Smooth muscle cell (in vitro differentiated cells): ENCODE data around the gene ERAS. TPM values are rescaled to one million over a fixed set of nuclear protein-coding genes. Genes with fewer than 3 reads are reported as not detected.
"Not testable (repeated sequence)": the region's sequence is repeated elsewhere in the genome, so short reads cannot be mapped to it uniquely, and the experiment has no call there.

Experiments
- DNase-seq: peaks from one replicate; lab custom pipeline; 2025; ENCODE audit not compliant: unreplicated experiment; lab: John Stamatoyannopoulos, UW
- H2AFZ ChIP-seq: fragments of 200-600 bp; sonication (generic); 2 replicates; pipeline ENCODE4 v1.6.0; 2016; ENCODE audit warnings: antibody characterized with exemption, low read depth, mild to moderate bottlenecking
- H3F3A ChIP-seq: fragments of 200-600 bp; sonication (generic); 2 replicates; pipeline ENCODE4 v1.6.0; 2017; ENCODE audit warnings: antibody characterized with exemption, low read depth
- H3K27ac ChIP-seq: fragments of 200-600 bp; sonication (generic); 2 replicates; pipeline ENCODE4 v1.5.1; 2016; ENCODE audit warnings: low read depth, mild to moderate bottlenecking
- H3K27me3 ChIP-seq: fragments of 200-600 bp; sonication (generic); 2 replicates; pipeline ENCODE4 v1.6.1; 2016; ENCODE audit warnings: low read depth, mild to moderate bottlenecking
- H3K36me3 ChIP-seq: fragments of 200-600 bp; sonication (generic); 2 replicates; pipeline ENCODE4 v1.5.1; 2016; ENCODE audit warnings: low read depth
- H3K4me1 ChIP-seq: fragments of 200-600 bp; sonication (generic); 2 replicates; pipeline ENCODE4 v1.5.1; 2016; ENCODE audit warnings: low read depth
- H3K4me2 ChIP-seq: fragments of 200-600 bp; sonication (generic); 2 replicates; pipeline ENCODE4 v1.6.0; 2016; ENCODE audit warnings: mild to moderate bottlenecking
- H3K4me3 ChIP-seq: fragments of 200-600 bp; sonication (generic); 2 replicates; pipeline ENCODE4 v1.5.1; 2016; ENCODE audit warnings: mild to moderate bottlenecking
- H3K79me2 ChIP-seq: fragments of 200-600 bp; sonication (generic); 2 replicates; pipeline ENCODE4 v1.6.0; 2016; ENCODE audit warnings: low read depth, mild to moderate bottlenecking
- H3K9ac ChIP-seq: fragments of 200-600 bp; sonication (generic); 2 replicates; pipeline ENCODE4 v1.6.0; 2016; ENCODE audit warnings: low read depth
- H3K9me3 ChIP-seq: fragments of 200-600 bp; sonication (generic); replicated peaks from 2 replicates; pipeline ENCODE4 v1.5.1; 2016; ENCODE audit warnings: low read depth
- H4K20me1 ChIP-seq: fragments of 200-600 bp; sonication (generic); 2 replicates; pipeline ENCODE4 v1.6.0; 2016; ENCODE audit warnings: low read depth
- CTCF ChIP-seq: fragments of 200-600 bp; sonication (generic); IDR thresholded peaks from 2 replicates; pipeline ENCODE4 v1.5.1; 2017; ENCODE audit warnings: borderline replicate concordance, mild to moderate bottlenecking, antibody characterized with exemption; ENCODE audit not compliant: insufficient read depth, poor library complexity, severe bottlenecking
- WGBS: methylation state at CpG from one replicate; pipeline ENCODE4 v1.1.7; 2016; ENCODE audit warnings: low lambda C conversion rate; 5-methylcytosine and 5-hydroxymethylcytosine counted together
- polyA plus RNA-seq: library from polyadenylated mRNA; unstranded; fragments of >200 nt; fragmentation: Nextera tagmentation; extraction: Ambion mirVana; gene quantifications from 2 replicates; pipeline ENCODE4 v1.2.1, GENCODE V29; 2016
- total RNA-seq: library from RNA; depleted of rRNA; stranded (reverse); fragments of >200 nt; gene quantifications from 2 replicates; pipeline ENCODE4 v1.2.3, GENCODE V29; 2014

The ERAS gene
- total and polyA plus RNA-seq, 2 experiments from 2014 or later, result not detected

GRCh38 chrX:48815266-48815665, 11.0 kb upstream of the ERAS start:
- Histone ChIP-seq H4K20me1 (no peaks in the 10 kb centered on the region), H3K9me3 (no peaks in the 10 kb centered on the region), H3K27me3 (no peaks in the 10 kb centered on the region), H3K79me2 (no peaks in the 10 kb centered on the region), H3K36me3 (no peaks in the 10 kb centered on the region), H2AFZ (no peak overlapping the region), H3F3A (no peaks in the 10 kb centered on the region), H3K27ac (no peak overlapping the region), H3K4me3 (no peak overlapping the region), H3K4me2 (no peak overlapping the region), H3K9ac (no peak overlapping the region), H3K4me1 (no peaks in the 10 kb centered on the region)
- TF ChIP-seq CTCF, result no peak
- DNase-seq, result no peak
- WGBS, result 90% methylated on average over 8 of the region's 8 CpGs

- H2AFZ ChIP-seq, result no peak overlapping the region
- no peak overlapping the region for H3K9ac ChIP-seq
- H3K4me2 ChIP-seq, result no peak overlapping the region
- no peaks in the 10 kb centered on the region for H3K36me3 ChIP-seq
- no peaks in the 10 kb centered on the region for H3K79me2 ChIP-seq
- DNase-seq, result no peak
- no peaks in the 10 kb centered on the region for H3K27me3 ChIP-seq
- no peaks in the 10 kb centered on the region for H3K4me1 ChIP-seq
- no peak overlapping the region for H3K27ac ChIP-seq
- no peak for TF ChIP-seq CTCF
- no peaks in the 10 kb centered on the region for H4K20me1 ChIP-seq
- H3K4me3 ChIP-seq, result no peak overlapping the region
- no peaks in the 10 kb centered on the region for H3F3A ChIP-seq
- H3K9me3 ChIP-seq, result no peaks in the 10 kb centered on the region
- 86% methylated on average over 18 of the region's 18 CpGs for WGBS
Measured at GRCh38 chrX:48816014-48816810, 10.1 kb upstream of the ERAS start.

- Histone ChIP-seq H3F3A (no peaks in the 10 kb centered on the region), H3K4me2 (no peak overlapping the region), H3K4me1 (no peaks in the 10 kb centered on the region), H3K27me3 (no peaks in the 10 kb centered on the region), H3K4me3 (no peak overlapping the region), H3K79me2 (no peaks in the 10 kb centered on the region), H3K36me3 (no peaks in the 10 kb centered on the region), H3K27ac (no peak overlapping the region), H3K9ac (no peak overlapping the region), H4K20me1 (no peaks in the 10 kb centered on the region), H3K9me3 (no peaks in the 10 kb centered on the region), H2AFZ (no peak overlapping the region)
- DNase-seq, result no peak
- TF ChIP-seq CTCF, result no peak
- 96% methylated on average over 16 of the region's 16 CpGs for WGBS
Measured at GRCh38 chrX:48818098-48818497, 8.2 kb upstream of the ERAS start.

- Histone ChIP-seq H3K36me3 (no peaks in the 10 kb centered on the region), H3K4me1 (no peaks in the 10 kb centered on the region), H3K27me3 (no peaks in the 10 kb centered on the region), H3K79me2 (no peaks in the 10 kb centered on the region), H3K9ac (no peak overlapping the region), H4K20me1 (no peaks in the 10 kb centered on the region), H3K4me3 (no peak overlapping the region), H3K4me2 (no peak overlapping the region), H3K9me3 (no peaks in the 10 kb centered on the region), H2AFZ (no peak overlapping the region), H3K27ac (no peak overlapping the region), H3F3A (no peaks in the 10 kb centered on the region)
- 82% methylated on average over 4 of the region's 4 CpGs for WGBS
- no peak for TF ChIP-seq CTCF
- DNase-seq, result no peak
Measured at GRCh38 chrX:48818866-48819265, 7.4 kb upstream of the ERAS start.

- H3K9me3 ChIP-seq, H3F3A ChIP-seq, DNase-seq, H3K79me2 ChIP-seq, H3K27ac ChIP-seq, H3K36me3 ChIP-seq, H3K4me1 ChIP-seq, H3K27me3 ChIP-seq, H3K4me2 ChIP-seq, H4K20me1 ChIP-seq, H2AFZ ChIP-seq, H3K4me3 ChIP-seq, H3K9ac ChIP-seq: not testable (repeated sequence)
- 84% methylated on average over 7 of the region's 9 CpGs for WGBS
Measured at GRCh38 chrX:48819394-48819793, 6.9 kb upstream of the ERAS start.
